Kidney (tissue), 14 donors: ENCODE measurements around the gene SPIB. TPM values are rescaled to one million over a fixed set of nuclear protein-coding genes. Genes with fewer than 3 reads are reported as not detected.

ENCODE experiments used
- DNase-seq, 5 donors: peaks; one replicate each; pipeline ENCODE4 v3.0.0-alpha.2; 2013 to 2020
- FAIRE-seq: peaks from 2 replicates; lab custom pipeline; 2012; peaks lifted over from hg19 to GRCh38; lab: Jason Lieb, UNC
- H3K27ac ChIP-seq, 2 donors: one replicate each; pipeline ENCODE4 v1.7.0; 2013; ENCODE audit warnings: low read depth in 2 of 2, low read length in 2 of 2, inconsistent platforms in 1 of 2
- H3K27me3 ChIP-seq: one replicate; pipeline ENCODE4 v1.7.1; 2013; ENCODE audit warnings: low read length, inconsistent platforms; ENCODE audit not compliant: control insufficient read depth, insufficient read depth
- H3K36me3 ChIP-seq, 3 donors: one replicate each; pipeline versions ENCODE4 v1.7.0 to v1.7.1; 2013; ENCODE audit warnings: low read length in 3 of 3, control low read depth in 1 of 3, inconsistent platforms in 1 of 3; ENCODE audit not compliant: insufficient read depth in 3 of 3, control insufficient read depth in 2 of 3
- H3K4me1 ChIP-seq, 3 donors: one replicate each; pipeline versions ENCODE4 v1.7.0 to v1.7.1; 2013; ENCODE audit warnings: low read length in 3 of 3, inconsistent platforms in 1 of 3, low read depth in 1 of 3; ENCODE audit not compliant: control insufficient read depth in 2 of 3, insufficient read depth in 2 of 3
- H3K4me3 ChIP-seq, 3 donors: one replicate each; pipeline versions ENCODE4 v1.7.0 to v1.8.1; 2013; ENCODE audit warnings: low read length in 3 of 3, control low read depth in 1 of 3, inconsistent platforms in 1 of 3
- H3K9ac ChIP-seq, 3 donors: one replicate each; pipeline versions ENCODE4 v1.7.0 to v1.7.1; 2013; ENCODE audit warnings: low read length in 3 of 3, control low read depth in 1 of 3, inconsistent platforms in 1 of 3
- H3K9me3 ChIP-seq, 3 donors: one replicate each; pipeline versions ENCODE4 v1.7.0 to v1.7.1; 2013; ENCODE audit warnings: low read length in 3 of 3, control low read depth in 1 of 3, inconsistent platforms in 1 of 3; ENCODE audit not compliant: control insufficient read depth in 2 of 3, insufficient read depth in 1 of 3
- CTCF ChIP-seq: IDR thresholded peaks from 3 replicates; pipeline ENCODE4 v1.5.1; 2012; ENCODE audit warnings: mild to moderate bottlenecking, moderate library complexity, borderline replicate concordance; ENCODE audit not compliant: insufficient read depth; ENCODE audit errors: extremely low read depth
- intact Hi-C: fragments of 100-400 bp; cut with DNase I; formaldehyde crosslinking; loops from one replicate; pipeline ENCODE4 v1.11.1; 2022
- polyA plus RNA-seq: library from polyadenylated mRNA; stranded (reverse); fragments of 350-450 nt; fragmentation: Illumina TruSeq; extraction: RNeasy Lipid Tissue Mini Kit (QIAGEN cat#74804); gene quantifications from one replicate; pipeline ENCODE4 v1.2.3, GENCODE V29; 2014; ENCODE audit warnings: low read depth, low replicate concordance; ENCODE audit not compliant: insufficient read depth
- total RNA-seq: library from RNA; stranded (reverse); fragmentation: NEBNext Ultra II Directional; extraction: Animal tissue kit (Norgen Biotek cat#: 25700); gene quantifications from one replicate; pipeline ENCODE4 v1.2.1, GENCODE V29; 2021
- donor health status: control.
- donor health status: control.
- donor health status: control.
- donor health status: control.
- donor health status: control.
- donor health status: DM: yes; HTN: yes; CAD: no.
- donor health status: Normal renal cell carcinoma (clear cell type).

SPIB gene
- total and polyA plus RNA-seq, 2 donors from 2014 or later: 1.1 TPM; not detected in 1

DNA sequence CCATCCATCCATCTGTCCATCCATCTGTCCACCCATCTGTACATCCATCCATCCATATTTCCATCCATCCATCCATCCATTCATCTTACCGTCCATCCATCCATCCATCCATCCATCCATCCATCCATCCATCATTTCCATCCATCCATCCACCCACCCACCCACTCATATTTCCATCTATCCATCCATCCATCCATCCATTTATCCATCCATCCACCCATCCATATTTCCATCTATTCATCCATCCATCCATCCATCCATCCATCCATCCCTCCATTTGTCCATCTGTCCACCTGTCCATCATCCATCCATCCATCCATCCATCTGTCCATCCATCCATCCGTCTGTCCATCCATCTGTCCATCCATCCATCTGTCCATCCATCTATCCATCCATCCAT, 37.3 kb downstream of the SPIB start:
- Histone ChIP-seq H3K9ac (no peak overlapping the region), H3K4me3 (no peak overlapping the region), H3K27ac (no peak overlapping the region), H3K4me1 (no peaks in the 10 kb centered on the region), H3K36me3 (no peaks in the 10 kb centered on the region), H3K9me3 (no peaks in the 10 kb centered on the region), H3K27me3 (no peaks in the 10 kb centered on the region)
- intact Hi-C loops: no loop called here
- DNase-seq (no peak), FAIRE-seq (no peak)
- TF ChIP-seq CTCF: no peak

DNA sequence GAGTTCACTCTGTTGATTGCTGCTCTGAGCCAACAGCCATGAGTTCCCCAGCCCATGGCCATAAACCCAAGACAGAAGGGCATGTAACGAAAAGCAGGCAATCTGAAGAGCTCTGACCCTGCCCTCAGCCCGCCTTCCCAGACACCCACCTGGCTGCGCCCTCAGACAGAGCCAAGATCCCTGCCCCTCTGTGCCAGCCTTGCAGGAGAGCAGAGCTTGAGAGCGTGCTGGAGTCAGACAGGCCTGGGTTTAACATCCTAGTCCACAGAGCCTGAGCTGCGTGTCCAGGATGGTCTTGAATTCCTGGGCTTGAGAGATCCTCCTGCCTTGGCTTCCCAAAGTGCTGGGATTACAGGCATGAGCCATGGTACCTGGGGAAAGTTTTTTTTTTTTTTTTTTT, 38.6 kb downstream of the SPIB start:
- FAIRE-seq (no peak), DNase-seq (no peak)
- H3K36me3 ChIP-seq: no peaks in the 10 kb centered on the region
- intact Hi-C loops: no loop called here
- H3K9me3 ChIP-seq: no peaks in the 10 kb centered on the region
- no peak overlapping the region for H3K9ac ChIP-seq
- no peaks in the 10 kb centered on the region for H3K27me3 ChIP-seq
- no peak overlapping the region for H3K27ac ChIP-seq
- no peak for TF ChIP-seq CTCF
- no peaks in the 10 kb centered on the region for H3K4me1 ChIP-seq
- H3K4me3 ChIP-seq: no peak overlapping the region

- H3K9me3 ChIP-seq: no peaks in the 10 kb centered on the region
- H3K36me3 ChIP-seq: no peaks in the 10 kb centered on the region
- no peak overlapping the region for H3K4me3 ChIP-seq
- H3K9ac ChIP-seq: no peak overlapping the region
- H3K27me3 ChIP-seq: no peaks in the 10 kb centered on the region
- DNase-seq (peak in 3 of 5 donors; percentile 22 to 45 (median 27)), FAIRE-seq (no peak)
- intact Hi-C loops: no loop called here
- no peak for TF ChIP-seq CTCF
- H3K4me1 ChIP-seq: no peaks in the 10 kb centered on the region
- no peak overlapping the region for H3K27ac ChIP-seq
Observed at GRCh38 chr19:50458396-50459066, 39.8 kb downstream of the SPIB start.

DNA sequence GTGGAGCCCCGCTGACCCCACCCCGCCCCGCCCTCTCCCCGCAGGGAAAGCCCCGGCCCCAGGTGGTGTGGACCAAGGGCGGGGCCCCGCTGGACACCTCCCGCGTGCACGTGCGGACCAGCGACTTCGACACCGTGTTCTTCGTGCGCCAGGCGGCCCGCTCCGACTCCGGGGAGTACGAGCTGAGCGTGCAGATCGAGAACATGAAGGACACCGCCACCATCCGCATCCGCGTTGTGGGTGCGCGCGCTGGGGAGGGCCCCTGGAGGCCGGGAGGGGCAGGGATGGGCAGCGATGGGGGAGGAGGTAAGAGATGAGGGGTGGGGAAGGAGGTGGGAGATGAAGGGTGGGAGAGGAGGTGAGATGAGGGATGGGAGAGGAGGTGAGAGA, 40.3 kb downstream of the SPIB start:
- Histone ChIP-seq H3K27me3 (no peaks in the 10 kb centered on the region), H3K9me3 (no peaks in the 10 kb centered on the region), H3K36me3 (no peaks in the 10 kb centered on the region), H3K4me3 (no peak overlapping the region), H3K4me1 (no peaks in the 10 kb centered on the region), H3K27ac (no peak overlapping the region), H3K9ac (no peak overlapping the region)
- intact Hi-C loops: no loop called here
- TF ChIP-seq CTCF: no peak
- no peak for DNase-seq
- FAIRE-seq: no peak
